Fibroblast of villous mesenchyme (primary cell): Measurements from ENCODE around the gene CUBN. TPM values are rescaled to one million over a fixed set of nuclear protein-coding genes. Genes with fewer than 3 reads are reported as not detected.
A peak's percentile ranks its signal among the peaks of the same experiment; 100 is the strongest.

Experiments
- DNase-seq: peaks from one replicate; pipeline ENCODE4 v3.0.0-alpha.2; 2010; ENCODE audit warnings: low read depth
- H3K4me3 ChIP-seq: 2 replicates; pipeline ENCODE4 v1.5.1; 2011; ENCODE audit warnings: low read depth, mild to moderate bottlenecking, low read length
- total RNA-seq: library from RNA; depleted of rRNA; stranded (reverse); fragments of >200 nt; gene quantifications from 2 replicates; pipeline ENCODE4 v1.2.3, GENCODE V29; 2012
- TF ChIP-seq, protein P1 (sequence below): IDR thresholded peaks from 2 replicates; pipeline ENCODE4 v1.5.1; 2012; ENCODE audit warnings: low read depth, mild to moderate bottlenecking, low read length; ENCODE audit not compliant: insufficient read depth

Gene CUBN
- total RNA-seq, 1 donor = 0.86 TPM

DNA sequence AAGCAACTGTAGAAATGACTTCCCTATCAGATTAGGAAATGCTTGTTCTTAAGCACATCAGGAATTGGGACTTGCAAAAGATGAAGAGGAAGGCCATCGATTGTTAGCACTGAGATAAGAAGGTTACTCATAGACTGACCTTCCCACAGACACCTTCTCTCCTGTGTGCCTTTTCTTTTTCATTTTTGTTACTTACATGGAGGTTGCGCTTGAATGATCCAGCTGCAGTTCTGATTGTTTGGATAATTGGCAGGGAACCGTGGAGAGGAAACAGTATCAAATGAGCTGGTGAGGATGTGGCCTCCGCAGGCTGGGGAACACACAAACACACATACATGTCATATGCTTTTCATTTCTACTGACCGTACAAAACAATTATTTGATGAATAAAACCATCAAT, 177.5 kb downstream of the CUBN start:
- TF ChIP-seq, protein P1, sequence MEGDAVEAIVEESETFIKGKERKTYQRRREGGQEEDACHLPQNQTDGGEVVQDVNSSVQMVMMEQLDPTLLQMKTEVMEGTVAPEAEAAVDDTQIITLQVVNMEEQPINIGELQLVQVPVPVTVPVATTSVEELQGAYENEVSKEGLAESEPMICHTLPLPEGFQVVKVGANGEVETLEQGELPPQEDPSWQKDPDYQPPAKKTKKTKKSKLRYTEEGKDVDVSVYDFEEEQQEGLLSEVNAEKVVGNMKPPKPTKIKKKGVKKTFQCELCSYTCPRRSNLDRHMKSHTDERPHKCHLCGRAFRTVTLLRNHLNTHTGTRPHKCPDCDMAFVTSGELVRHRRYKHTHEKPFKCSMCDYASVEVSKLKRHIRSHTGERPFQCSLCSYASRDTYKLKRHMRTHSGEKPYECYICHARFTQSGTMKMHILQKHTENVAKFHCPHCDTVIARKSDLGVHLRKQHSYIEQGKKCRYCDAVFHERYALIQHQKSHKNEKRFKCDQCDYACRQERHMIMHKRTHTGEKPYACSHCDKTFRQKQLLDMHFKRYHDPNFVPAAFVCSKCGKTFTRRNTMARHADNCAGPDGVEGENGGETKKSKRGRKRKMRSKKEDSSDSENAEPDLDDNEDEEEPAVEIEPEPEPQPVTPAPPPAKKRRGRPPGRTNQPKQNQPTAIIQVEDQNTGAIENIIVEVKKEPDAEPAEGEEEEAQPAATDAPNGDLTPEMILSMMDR = no peak

DNA sequence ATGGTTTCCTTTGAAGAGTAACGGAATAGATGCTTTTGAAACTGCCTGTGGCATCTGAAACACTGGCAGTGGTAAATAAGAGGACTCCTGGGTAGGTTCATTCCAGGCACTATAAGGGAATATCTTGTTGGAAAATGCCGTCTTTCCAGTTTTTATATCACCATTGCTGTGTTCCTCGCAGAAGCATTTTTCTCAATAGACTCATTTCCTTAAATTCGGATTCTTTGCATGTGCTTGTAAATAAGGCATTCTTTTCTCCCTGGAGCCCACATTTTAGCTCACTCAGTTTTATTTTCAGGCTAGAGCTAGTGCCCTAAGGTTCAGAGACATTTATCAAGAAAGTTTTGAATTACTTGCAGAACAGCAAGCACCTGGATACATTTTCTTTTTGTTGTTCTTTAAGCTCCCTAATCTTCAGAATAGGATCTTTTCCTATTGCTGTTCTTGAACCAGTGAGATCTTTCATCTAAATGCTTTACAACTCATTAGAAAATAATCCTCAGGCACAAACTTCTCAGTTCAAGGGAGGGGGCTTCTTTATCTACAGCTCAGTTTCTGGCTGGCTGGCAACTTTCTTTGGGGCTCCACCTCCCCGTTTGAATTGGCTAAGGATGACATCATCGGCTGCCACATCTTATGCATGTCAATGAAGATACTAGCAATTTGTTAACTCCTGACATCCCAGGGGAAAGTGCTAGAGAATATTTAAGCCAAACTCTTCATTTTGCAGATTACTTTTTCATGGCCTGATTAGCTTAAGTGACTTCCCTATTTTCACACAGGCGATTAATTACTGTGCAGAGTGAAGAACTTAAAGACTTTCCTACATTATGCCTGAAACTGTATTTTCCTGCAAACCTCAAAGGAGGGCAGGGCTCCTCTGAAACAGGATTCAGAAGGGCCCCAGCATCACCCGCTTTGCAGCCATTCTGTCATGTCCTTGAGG, 178.7 kb downstream of the CUBN start:
- H3K4me3 ChIP-seq = no peak overlapping the region
- DNase-seq = peak; percentile 56
- TF ChIP-seq, protein P1 = no peak

More for the DNA sequence above, 177.5 kb downstream of the CUBN start:
- DNase-seq = no peak
- H3K4me3 ChIP-seq = no peak overlapping the region

DNA sequence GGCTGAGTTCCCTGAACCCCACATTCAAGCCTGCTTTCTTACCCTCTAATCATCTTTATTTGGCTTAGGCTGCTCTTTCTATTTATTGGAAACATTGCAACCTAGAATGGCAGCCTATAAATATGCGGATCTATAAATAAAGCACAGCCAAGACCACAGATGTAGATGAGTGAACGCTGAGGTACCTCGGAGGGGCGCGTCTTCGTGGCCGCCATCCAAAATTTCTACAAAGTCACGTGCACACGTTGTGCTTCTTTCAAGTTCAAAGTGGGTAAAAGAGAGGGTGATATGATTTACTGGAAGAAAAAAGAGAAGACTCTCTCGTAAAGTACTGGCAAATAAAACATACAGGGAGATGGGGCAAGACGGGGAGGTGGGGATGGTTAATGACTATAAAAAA, 179.8 kb downstream of the CUBN start:
- TF ChIP-seq, protein P1 = no peak
- no peak overlapping the region for H3K4me3 ChIP-seq
- no peak for DNase-seq

DNA sequence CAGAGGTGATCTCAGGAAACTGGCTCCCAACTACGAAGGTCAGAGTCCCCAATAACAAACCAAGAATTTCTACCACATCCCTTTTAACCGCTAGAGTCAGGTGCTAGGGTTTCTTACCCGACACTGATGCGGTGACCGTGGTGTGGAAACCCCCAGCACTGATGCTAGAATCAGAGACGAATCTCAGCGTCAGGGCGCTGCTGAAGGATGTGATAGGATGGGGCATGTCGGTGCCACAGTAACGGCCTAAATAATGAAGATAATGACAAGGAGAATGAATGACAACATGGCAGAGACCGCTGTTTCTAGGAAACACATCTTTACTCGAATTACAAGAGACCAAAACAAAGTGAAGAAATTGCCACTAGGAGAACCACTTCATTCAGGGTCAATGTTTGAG, 181.2 kb downstream of the CUBN start:
- no peak overlapping the region for H3K4me3 ChIP-seq
- TF ChIP-seq, protein P1 = no peak
- DNase-seq = no peak

DNA sequence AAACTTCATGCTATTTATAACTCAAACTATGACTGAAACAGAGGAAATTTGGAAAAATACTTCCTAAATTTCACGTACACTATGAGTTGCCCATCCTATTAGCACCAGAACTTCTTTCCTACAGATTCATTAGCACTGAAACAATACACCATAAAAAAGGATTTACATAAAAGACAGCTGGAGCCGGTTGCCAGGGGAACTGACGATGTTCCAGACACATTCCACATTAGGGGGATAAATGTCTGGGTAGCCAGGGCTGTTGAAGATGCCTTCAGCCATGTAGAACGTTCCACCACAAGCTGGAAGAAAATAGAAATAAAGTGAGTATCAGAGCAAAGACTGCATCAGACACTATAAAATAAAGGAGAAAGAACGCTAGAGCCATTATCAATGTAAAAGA, 182.5 kb downstream of the CUBN start:
- no peak for DNase-seq

DNA sequence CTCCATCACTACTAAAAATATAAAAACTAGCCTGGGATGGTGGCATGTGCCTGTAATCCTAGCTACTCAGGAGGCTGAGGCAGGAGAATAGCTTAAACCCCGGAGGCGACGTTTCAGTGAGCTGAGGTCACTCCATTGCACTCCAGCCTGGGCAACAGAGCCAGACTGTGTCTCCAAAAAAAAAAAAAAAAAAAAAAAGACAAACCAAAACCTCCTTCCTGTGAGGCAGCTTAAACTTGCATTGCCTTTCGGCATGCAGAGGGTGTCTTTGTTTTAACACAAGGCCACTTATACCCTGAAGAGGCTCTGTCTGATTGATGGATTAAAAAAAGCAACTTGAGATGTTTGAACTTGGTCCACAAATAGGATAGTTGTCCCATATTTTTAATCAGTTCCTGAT, 184.0 kb downstream of the CUBN start:
- DNase-seq = no peak
- H3K4me3 ChIP-seq = no peak overlapping the region
- TF ChIP-seq, protein P1 = no peak

More for the DNA sequence above, 182.5 kb downstream of the CUBN start:
- TF ChIP-seq, protein P1 = no peak
- H3K4me3 ChIP-seq = no peak overlapping the region

DNA sequence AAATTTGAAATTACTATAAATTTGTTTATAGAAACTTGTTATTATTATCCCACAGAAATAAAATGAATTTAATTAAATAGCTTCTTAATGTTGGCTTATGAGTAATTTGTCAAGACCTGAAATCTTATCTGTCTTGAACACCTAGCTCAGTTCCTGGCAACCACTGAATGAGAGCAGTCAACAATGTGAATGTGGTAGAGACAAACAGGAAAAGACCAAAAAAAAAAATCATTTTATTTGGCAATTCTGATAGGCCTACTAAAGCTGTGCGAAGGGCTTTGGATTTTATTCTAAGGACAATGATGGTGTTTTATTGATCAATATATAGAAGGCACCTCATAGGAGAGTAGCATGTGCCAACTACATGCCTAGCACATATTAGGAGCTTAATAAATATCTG, 184.6 kb downstream of the CUBN start:
- no peak overlapping the region for H3K4me3 ChIP-seq
- DNase-seq = no peak
- TF ChIP-seq, protein P1 = no peak
